NCI-H1105 (cell line): ENCODE data around the gene DRC3.

Experiments
- DNase-seq: peaks from one replicate; lab custom pipeline; 2025; lab: John Stamatoyannopoulos, UW

The DRC3 gene

DNA sequence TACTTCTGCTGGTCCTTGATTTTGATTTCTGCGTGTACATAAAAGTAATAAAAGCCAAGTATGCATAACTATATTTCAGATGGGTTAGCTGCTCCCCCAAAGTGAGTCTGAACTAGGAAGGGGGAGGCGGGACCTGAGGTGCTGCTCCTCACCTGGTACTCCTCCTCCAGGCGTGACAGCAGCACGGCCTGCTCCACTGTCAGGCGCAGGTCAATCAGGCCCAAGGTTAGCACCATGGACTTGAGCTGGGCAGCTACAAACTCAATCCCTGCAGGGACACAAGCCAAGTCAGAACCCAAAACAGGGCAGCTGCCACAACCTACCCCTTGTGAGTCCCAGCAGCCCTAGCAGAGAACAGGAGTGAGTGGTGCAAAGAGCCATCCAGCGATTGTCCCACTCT is 48.3 kb downstream of the DRC3 start:
- DNase-seq, result no peak

DNA sequence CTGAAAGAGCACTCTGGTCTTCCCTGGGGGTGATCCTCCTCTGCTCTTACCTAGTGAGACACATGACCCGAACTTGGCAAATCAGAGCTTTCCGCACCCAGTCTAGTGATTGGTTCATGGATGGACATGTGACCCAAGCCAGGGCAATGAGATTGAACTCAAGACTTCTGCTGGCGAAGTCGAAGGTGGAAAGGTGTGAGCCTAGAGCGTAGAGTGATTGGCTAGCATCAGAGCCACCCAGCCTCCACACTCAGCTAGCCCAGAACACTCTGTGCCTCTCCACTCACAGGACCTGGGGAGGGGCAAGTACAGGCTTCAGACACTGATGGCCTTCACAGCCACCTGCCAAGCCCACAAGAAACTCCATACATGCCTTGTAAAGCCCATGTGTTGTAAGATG is 48.7 kb downstream of the DRC3 start:
- DNase-seq, result no peak

DNA sequence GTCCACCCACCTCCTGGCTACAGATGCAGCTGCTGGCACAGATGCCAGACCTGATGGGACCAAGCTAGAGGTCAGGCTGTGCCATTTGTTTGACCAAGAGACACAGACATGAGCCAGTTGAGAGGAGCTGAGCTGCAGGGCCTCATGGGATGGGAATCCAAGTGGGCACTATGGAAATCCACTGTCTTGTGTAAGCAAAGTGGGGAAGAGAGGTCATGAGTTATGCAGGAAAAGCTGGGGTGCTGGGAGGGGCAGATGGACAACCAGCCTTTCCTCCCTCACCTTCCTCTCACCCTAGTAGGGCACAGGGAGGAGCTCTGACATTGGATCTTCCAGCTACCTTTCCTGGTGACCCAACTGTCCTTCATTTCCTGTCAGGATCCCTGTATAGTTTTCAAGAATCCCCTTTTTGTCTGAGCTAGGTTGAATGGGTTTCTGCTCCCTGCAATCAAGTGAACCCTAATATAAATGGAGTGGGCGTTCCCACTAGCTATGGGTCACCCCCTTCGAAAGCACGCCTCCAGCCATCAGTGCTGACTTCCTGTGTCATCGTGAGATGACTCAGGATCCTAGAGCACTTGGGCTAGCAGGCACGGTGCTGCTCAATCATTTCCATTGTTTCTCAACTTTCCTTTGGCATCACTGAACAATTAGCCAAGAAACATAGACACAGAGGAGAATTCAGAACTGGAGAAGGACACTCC is 52.7 kb downstream of the DRC3 start:
- no peak for DNase-seq

DNA sequence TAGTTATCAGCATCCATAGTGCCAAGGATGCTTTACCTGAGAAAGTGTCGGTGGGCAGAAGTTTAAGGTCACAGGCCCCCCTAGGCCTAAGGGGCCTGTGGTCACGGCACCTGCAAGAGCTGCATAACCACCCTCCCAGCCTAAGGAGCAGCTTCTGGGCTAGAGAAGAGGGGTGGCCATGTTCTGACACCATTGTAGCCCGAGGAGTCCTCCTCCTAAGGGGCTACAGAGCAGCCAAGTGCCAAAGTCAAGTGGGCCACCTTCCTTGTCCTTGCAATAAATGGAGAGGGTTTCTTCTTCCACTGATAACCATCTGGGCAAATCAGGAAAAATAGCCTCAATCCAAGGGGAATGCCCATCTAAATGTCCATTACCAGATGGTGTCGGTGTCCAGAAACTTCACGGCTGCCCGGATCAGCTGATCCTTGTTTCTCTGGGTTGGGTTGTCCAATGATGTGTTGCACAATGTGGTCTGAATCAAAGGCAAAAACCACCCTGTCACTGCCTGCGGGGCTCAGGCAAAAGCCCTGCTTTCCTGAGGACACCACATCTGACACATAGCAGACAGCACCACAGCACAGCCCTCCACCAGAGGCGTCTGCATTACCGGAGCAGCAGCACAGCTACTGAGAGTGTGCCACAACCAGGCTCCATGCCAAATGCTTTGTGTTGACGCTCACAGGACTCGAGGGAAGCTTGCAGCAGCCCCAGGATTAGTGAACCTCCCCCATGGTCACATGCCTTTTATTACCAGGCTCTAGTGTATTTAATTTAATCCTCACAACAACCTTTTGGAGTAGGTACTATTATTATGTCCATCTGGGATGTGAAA is 53.5 kb downstream of the DRC3 start:
- DNase-seq, result no peak

DNA sequence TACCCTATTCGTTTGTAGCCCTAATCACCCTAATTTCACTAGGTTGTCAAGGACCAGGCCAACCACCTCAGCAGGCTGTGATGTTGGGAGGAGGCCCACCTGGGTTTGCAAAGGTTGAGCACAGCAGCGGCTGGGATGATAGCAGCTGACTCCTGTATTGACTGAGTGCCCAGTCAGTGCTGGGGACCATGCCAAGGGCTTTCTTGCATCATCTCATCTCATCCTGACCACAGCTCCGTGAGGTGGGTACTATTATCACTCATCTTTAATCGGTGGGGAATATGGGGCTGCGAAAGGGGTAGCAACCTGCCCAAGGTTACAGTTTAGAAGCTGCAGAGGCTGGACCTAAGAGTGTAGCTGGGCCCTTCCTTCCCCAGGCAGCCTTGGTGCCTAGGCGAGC is 54.6 kb downstream of the DRC3 start:
- DNase-seq, result no peak

DNA sequence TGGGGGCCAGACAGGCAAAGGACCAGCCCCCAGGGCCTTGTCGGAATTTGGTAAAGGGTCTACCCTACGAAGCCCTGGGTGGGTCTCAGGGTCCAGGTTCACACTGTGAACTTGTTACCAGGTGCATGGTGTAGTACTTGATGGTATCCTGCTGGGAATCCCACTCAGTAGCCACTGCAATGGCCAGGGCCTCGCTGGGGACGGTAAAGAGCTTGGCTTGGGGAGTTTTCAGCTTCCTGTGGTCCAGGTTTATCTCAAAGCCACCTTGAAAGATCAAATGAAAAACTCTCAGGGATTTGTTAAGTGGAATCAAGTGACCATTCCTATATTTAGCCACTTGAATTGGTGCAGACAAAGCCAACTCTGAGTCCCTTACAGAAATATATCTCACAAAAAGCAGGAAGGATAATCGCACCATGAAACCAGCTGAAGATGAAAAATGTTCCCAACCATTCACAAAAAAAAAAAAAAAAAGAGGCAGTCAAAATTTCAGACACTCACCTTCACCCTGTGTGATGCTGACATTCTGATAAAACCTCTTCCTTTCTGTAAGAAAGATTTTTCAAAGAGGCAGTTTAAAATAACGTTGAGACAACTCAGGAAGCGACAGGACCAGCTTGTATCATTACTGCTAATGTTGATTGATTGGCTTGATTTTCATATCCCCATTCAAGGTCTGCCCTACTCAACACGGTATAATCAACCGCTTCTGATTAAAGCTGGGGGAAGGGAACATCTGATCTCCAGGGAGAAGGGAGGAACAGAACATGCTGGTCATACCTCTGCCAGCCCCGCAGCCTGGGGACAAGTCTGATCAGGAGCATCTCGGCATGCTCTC is 55.7 kb downstream of the DRC3 start:
- no peak for DNase-seq

DNA sequence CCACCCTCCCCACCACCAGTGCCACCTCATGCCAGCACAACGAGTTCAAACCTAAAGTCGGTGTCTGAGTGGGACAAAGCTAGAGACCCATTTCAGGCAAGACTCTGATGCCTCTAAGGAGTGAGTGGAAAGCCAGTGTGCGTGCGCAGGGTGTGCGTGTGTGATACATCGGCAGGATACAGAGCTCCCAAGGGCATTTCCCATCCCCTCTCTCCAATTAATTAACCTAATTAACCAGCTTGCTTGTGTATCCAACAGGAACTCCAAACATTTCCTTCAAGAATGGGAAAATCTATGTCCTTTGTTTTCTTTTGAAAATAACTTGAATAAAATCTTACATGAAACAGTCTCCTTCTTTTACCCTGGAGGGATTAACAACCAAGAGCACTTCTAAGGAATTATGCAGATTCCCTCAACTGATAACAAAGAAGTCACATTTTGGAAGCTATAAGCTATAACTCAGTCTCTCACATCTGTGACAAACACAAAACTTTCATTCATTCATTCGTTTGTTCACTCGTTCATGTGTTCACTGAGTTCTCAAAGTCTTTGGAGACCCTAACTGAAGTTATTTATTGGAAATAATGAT is 56.4 kb downstream of the DRC3 start:
- no peak for DNase-seq

DNA sequence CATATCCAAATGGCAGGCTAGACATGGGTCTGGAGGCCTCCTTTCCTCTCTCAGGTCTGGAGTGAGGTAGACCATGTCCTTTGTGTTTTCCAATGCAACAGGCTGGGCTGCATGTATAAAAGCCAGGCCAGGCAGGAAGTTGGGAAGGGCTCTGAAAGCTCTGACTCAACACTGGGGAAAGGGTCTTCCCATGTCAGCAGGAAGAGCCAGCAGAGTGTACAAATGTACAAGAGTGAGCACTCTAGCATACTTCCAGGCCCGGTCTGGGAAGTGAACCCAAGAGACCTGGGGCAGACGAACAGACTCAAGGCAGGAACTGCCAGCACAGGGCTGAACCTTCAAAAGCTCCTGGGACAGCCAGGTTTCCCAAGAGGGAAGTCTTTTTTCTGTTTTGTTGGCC is 59.3 kb downstream of the DRC3 start:
- no peak for DNase-seq

DNA sequence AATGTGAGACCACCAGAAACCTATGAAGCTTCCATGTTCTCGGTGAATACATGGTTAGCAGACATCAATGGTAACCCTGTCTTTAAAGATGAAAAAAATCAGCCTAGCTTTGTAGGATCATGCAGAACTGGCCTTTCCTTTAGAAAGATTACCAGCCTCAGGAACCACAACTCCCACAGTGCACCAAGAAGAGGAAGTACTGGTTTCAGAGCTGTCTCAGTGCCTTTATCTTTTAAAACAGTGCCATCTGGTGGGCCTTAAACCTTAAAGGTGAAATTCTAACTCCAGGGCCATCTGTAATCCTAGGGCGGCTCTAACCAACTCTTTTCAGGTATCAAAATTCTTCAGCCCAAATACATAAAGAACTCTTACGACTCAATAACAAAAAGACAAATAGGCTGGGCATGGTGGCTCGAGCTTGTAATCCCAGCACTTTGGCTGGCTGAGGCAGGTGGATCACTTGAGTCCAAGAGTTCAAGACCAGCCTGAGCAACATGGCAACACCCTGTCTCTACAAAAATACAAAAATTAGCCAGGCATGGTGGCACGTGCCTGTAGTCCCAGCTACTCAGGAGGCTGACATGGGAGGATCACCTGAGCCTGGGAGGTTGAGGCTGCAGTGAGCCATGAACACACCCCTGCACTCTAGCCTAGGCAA is 60.9 kb downstream of the DRC3 start:
- peak; percentile 80 for DNase-seq

DNA sequence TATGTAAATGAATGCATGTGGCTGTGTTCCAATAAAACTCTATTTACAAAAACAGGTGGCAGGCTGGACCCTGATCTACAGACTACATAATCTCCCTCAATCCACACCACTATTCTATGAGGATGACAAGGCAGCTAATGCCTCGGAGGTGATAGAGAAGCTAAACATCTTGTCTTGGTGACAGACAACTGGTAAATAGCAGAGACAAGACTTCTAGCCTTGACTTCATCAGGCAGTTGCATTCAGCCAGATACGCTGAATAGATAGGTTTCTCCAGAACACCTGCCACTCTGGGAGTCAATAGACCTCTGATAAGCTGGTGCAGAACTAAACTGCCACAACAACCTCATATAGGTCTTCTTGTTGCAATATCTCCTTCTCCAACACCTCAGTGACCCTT is 63.0 kb downstream of the DRC3 start:
- DNase-seq, result no peak

DNA sequence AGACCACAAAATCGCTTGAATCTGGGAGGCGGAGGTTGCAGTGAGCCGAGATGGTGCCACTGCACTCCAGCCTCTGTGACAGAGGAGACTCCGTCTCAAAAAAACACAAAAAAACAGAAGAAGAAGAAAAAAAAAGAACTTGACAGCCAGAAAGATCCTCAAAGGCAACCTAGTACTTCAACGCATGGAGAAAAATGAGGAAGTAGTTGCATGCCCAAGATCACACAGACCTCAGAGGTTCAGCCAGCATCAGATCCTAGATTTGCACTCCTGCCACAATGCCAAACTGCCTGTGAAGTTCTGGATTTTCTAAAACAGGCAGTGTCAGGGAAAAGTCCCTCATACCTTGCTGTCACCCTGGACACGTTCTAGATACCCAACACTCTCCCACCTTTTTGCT is 64.8 kb downstream of the DRC3 start:
- no peak for DNase-seq

DNA sequence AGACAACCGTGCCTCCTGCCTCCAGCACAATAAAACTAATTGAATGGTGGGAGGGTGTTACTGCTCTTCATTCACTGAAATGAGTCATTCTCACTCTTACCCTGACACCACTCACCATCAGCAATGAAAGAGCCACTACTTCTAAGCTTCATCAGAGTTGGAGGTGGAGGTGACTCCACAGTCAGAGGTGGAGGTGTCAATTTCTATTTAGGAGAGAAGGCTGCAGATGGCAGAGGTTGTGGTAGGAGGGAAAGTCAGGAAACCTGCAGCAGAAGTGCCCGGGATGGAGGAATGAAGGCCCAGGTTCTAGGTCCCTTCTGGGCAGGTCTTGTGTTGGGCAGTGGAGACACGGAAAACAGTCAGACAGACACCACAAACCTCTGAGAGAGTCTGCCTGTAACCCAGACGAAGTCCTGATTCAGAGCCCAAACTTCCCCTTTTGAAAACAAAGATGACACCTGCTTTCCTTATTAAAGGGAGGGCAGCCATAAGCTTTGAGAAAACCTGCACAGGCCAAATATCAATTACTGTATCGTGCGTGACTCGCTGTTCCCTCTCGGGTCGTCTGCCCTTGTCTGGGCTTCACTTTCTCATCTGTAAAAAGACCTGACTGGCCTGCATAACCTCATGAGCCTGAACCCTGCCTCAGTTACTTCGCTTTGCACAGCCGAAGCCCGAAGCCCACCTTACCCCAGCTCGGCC is 65.6 kb downstream of the DRC3 start:
- DNase-seq, result no peak

DNA sequence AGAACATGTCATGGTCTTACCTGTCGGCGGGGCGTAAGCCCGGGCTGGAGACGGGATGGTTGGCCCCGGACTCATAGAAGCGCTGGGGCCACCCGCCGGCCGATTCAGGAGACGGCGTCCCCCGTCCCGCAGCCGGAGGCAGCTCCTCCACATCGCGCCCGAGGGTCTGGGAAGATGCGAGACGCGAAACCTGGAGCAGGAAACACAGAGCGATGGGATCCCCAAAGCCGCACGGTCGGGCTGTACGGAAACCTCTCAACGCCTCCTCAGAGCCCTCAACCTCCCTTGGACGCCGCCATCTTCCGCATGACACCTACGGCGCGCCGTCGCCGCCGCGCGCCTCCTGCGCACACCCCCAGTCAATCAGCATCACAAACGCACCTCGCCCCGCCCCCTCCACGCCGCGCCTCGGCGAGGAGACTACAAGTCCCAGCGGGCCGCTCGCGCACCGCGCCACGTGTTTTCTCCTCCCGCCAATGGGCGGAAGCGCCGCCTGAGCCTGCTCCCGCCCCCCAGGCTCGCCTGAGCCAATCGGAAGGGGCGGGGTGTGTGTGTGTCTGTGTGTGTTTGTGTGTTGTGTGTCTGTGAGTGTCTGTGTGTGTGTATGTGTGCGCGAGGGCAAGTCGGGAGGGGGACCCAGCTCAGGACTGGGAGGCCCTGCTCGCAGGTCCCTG is 66.3 kb downstream of the DRC3 start, which contains the start of the genes ATPAF2 and GID4:
TSS of gene ATPAF2 (minus strand) at position 308 of the 674 bp plus-strand sequence. CDS start at position 153, 155 bp downstream.
TSS of gene GID4 (plus strand) at position 548 of the 674 bp plus-strand sequence. CDS start at position 605, 57 bp downstream.
- DNase-seq, result peak; percentile 99

DNA sequence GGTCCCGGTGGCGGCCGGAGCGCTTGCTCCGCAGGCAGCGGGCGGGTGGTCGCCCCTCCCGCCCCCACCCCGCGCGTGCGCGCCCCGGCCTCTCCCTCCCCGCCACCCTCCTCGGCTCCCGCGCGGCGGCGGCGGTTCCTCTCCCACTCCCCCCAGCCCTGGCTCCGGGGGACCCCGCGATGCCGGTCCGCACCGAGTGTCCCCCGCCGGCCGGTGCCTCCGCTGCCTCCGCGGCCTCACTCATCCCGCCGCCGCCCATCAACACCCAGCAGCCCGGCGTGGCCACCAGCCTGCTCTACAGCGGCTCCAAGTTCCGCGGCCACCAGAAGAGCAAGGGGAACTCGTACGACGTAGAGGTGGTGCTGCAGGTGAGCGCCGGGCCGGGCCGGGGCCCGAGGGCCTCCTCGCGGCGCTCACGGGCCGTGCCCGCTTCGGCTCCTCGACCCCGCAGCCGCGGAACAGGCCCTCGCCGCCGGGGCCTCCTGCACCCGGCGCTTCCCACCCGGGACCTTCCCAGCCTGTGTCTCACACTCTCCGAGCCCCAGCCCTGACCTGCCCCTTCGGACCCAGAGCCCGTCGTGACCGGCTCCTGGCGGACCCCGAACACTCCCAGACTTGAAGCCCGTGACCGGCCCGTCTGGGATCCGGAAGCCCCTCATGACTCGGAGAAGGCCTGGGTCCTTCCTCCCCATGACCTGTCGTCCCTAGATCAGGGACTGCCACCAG is 67.0 kb downstream of the DRC3 start:
- peak; percentile 62 for DNase-seq

DNA sequence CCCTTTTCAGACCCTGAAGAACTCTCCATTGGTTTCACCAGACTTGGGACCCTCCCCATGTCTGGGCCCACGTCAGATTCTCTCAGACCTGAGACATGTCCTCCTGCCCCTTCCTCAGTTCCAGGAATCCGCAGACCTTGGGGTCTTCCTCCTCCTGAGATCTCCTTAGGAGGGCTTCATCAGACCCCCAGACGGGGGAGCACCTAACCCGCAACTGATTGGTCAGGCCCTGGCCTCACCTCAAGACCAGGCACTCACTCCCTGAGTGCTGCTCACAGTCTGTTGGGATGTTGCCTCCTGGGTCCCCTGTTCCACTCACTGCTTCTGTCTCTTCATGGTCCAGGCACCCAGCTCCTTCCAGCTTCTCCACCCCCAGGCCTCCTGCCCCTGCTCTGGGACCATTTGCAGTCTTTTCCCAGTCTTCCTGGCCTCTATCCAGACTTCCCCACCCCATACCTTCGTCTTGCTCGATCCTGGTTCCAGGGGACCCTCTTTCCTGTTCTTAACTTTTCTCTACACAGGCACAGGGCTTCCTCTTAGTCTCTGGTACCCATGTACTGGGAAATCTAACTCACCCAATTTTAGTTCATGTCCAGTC is 67.7 kb downstream of the DRC3 start:
- DNase-seq, result no peak

DNA sequence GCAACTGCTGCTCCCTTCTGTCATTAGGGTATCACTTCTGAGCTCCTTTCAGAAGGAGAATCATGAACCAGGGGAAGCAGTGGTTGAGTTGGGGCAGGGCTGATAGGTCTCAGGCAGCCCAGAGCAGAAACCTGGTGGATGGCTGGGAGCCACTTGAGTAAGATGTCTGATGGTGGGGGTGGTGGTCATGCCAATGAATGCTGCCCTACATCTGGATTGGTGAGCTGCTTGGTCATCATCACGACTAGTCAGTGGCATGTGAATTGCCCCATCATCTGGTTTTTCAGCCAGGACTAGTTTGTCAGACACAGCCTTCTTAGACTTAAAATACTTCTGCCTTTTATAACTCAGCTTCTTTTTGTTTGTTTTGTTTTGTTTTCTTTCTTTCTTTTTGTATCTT is 69.1 kb downstream of the DRC3 start:
- no peak for DNase-seq

DNA sequence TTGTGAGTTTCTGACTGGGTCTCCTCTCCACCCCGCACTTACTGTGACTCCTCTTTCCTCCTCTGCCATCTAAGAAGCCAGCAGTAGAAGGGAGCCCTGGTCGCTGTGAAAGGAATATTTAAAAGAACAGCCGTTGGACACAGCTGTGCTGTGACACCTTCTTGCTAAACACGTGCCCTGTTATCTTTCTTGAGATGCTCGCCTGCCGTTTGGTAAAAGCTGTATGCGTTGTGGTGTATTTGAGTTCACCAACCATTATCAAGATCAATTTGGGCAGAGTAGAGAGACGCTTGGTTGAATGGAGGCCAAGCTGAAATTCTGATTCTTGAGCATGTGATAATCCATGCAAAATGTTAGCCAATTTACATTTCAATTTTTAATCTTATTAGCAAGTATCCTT is 70.3 kb downstream of the DRC3 start:
- no peak for DNase-seq

DNA sequence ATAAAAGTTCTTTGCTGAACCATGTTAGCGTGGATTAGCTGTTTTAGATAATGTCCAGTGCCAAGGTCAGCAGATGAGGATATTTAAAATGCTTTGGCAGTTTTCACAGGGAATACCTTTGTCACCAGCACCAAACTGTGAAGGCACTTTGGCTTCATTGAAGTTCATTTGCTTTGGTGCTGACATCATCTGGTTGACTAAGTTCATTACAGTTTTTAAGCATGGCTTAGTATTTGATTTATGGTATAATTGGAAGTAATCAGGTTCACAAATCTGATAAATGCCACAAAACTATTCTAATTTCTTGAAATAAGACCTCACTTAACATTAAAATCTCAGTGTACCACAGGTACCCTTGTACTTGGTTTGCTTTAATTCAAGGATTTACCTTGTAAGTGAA is 70.8 kb downstream of the DRC3 start:
- DNase-seq, result no peak

DNA sequence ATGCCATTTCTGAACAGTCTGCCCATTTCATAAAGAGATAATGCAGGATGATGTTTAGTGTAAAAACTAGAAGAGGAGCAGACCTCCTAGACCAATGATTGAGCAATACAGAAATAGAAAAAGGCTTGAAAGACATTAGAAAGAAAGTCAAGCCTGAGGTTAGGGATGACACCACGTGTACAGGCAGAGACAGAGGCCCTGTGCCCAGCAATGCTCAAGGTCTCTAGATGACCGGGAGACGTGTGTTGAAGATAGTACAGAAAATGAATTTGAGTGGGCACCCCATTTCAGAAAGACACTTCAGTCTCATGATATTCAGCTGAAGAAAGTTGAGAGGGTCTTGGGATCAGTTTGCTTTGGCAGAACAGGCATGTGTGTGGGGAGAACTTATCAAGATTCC is 71.9 kb downstream of the DRC3 start:
- DNase-seq, result no peak
